H1 (cell line): Measurements from ENCODE around the gene SFTPA2. TPM values are rescaled to one million over a fixed set of nuclear protein-coding genes. Genes with fewer than 3 reads are reported as not detected.

Experiments
- CTCF ChIA-PET: fragments of 300-600 bp; sonication (Branson Sonifier 250); formaldehyde crosslinking; loops from one replicate; lab custom pipeline; 2021; ENCODE audit not compliant: partially characterized antibody; lab: Charles Lee
- POLR2A ChIA-PET: fragments of 300-600 bp; sonication (Branson Sonifier 250); formaldehyde crosslinking; loops from one replicate; lab custom pipeline; 2021; ENCODE audit warnings: inconsistent platforms; ENCODE audit not compliant: partially characterized antibody; lab: Charles Lee
- DNase-seq, 2 experiments: peaks; one replicate each; pipeline versions ENCODE4 v3.0.0 to v3.0.0-alpha.2; 2010 to 2022; ENCODE audit warnings: low spot score in 2 of 2, low read depth in 1 of 2, mixed read lengths in 1 of 2
- FAIRE-seq: peaks from 2 replicates; lab custom pipeline; 2011; peaks lifted over from hg19 to GRCh38; lab: Jason Lieb, UNC
- H2AFZ ChIP-seq: 2 replicates; pipeline ENCODE4 v1.8.1; 2012; ENCODE audit warnings: low read length, inconsistent platforms
- H2AK5ac ChIP-seq: 2 replicates; pipeline ENCODE4 v1.6.1; 2013; ENCODE audit warnings: low read depth, low read length
- H2BK120ac ChIP-seq: replicated peaks from 2 replicates; pipeline ENCODE3; 2013; ENCODE audit warnings: low read depth, low read length, inconsistent platforms
- H2BK12ac ChIP-seq: 2 replicates; pipeline ENCODE4 v1.6.1; 2013; ENCODE audit warnings: low read depth, low read length
- H2BK15ac ChIP-seq: 2 replicates; pipeline ENCODE4 v1.6.1; 2013; ENCODE audit warnings: low read length
- H2BK20ac ChIP-seq: 2 replicates; pipeline ENCODE4 v1.6.1; 2013; ENCODE audit warnings: low read length
- H2BK5ac ChIP-seq: 2 replicates; pipeline ENCODE4 v1.6.1; 2013; ENCODE audit warnings: low read depth, low read length
- H3K14ac ChIP-seq: 2 replicates; pipeline ENCODE4 v1.6.1; 2013; ENCODE audit warnings: inconsistent platforms; ENCODE audit not compliant: insufficient read length
- H3K18ac ChIP-seq: 2 replicates; pipeline ENCODE4 v1.6.1; 2013; ENCODE audit warnings: low read length; ENCODE audit errors: extremely low read depth
- H3K23ac ChIP-seq: 2 replicates; pipeline ENCODE4 v1.6.1; 2013; ENCODE audit warnings: inconsistent platforms; ENCODE audit not compliant: insufficient read length
- H3K23me2 ChIP-seq: 2 replicates; pipeline ENCODE4 v1.6.1; 2013; ENCODE audit warnings: low read depth, low read length
- H3K27ac ChIP-seq: 2 replicates; pipeline ENCODE4 v1.6.1; 2011; ENCODE audit warnings: low read depth, low read length, inconsistent platforms
- H3K27me3 ChIP-seq, 4 experiments: replicated peaks in 1 of 4; 1 replicate in 1 of 4; 2 replicates in 3 of 4; pipeline versions ENCODE4 v1.6.1 to v1.8.1; 2011 to 2013; ENCODE audit warnings: low read length in 3 of 4, mild to moderate bottlenecking in 3 of 4, inconsistent platforms in 2 of 4, mixed read lengths in 2 of 4, moderate library complexity in 1 of 4; ENCODE audit not compliant: control insufficient read depth in 3 of 4, insufficient read depth in 3 of 4; ENCODE audit errors: extremely low read depth in 1 of 4
- H3K36me3 ChIP-seq, 4 experiments: 2 replicates each; pipeline versions ENCODE4 v1.6.1 to v1.8.1; 2011 to 2013; ENCODE audit warnings: mild to moderate bottlenecking in 4 of 4, low read length in 3 of 4, moderate library complexity in 2 of 4, control low read depth in 1 of 4, inconsistent platforms in 1 of 4; ENCODE audit not compliant: insufficient read depth in 4 of 4, control insufficient read depth in 2 of 4
- H3K4ac ChIP-seq: replicated peaks from 2 replicates; pipeline ENCODE3; 2013; ENCODE audit warnings: low read length, low read depth, mixed read lengths, inconsistent platforms; ENCODE audit not compliant: insufficient read length
- H3K4me1 ChIP-seq, 4 experiments: replicated peaks in 1 of 4; 1 replicate in 1 of 4; 2 replicates in 3 of 4; pipeline versions ENCODE4 v1.6.1 to v1.8.1; 2011 to 2013; ENCODE audit warnings: low read length in 3 of 4, inconsistent platforms in 2 of 4, mixed read lengths in 1 of 4; ENCODE audit not compliant: insufficient read depth in 4 of 4, control insufficient read depth in 3 of 4
- H3K4me2 ChIP-seq, 2 experiments: 2 replicates each; pipeline versions ENCODE4 v1.6.1 to v1.8.1; 2011 to 2013; ENCODE audit warnings: low read depth in 2 of 2, low read length in 2 of 2, control low read depth in 1 of 2, inconsistent platforms in 1 of 2, mild to moderate bottlenecking in 1 of 2; ENCODE audit not compliant: insufficient read depth in 1 of 2
- H3K4me3 ChIP-seq, 4 experiments: fragments of 200-600, 300-600 bp in 1 of 4; sonication (generic), shearing (Covaris generic), sonication (Bioruptor Twin) in 1 of 4; 2 replicates each; pipeline versions ENCODE4 v1.5.1 to v1.8.1; 2011 to 2016; ENCODE audit warnings: low read length in 4 of 4, low read depth in 3 of 4, control low read depth in 2 of 4, inconsistent platforms in 2 of 4, mild to moderate bottlenecking in 2 of 4, mixed read lengths in 1 of 4, moderate library complexity in 1 of 4; ENCODE audit not compliant: insufficient read depth in 2 of 4; ENCODE audit errors: extremely low read depth in 1 of 4
- H3K56ac ChIP-seq: replicated peaks from 2 replicates; pipeline ENCODE3; 2013; ENCODE audit warnings: low read depth, mild to moderate bottlenecking, mixed read lengths, low read length, inconsistent platforms; ENCODE audit not compliant: insufficient read length
- H3K79me1 ChIP-seq: 2 replicates; pipeline ENCODE4 v1.6.1; 2013; ENCODE audit warnings: low read depth, low read length, control low read depth
- H3K79me2 ChIP-seq, 2 experiments: 2 replicates each; pipeline versions ENCODE4 v1.6.1 to v1.8.1; 2012 to 2013; ENCODE audit warnings: low read length in 2 of 2, mild to moderate bottlenecking in 2 of 2, inconsistent platforms in 1 of 2; ENCODE audit not compliant: insufficient read depth in 2 of 2, control insufficient read depth in 1 of 2
- H3K9ac ChIP-seq, 4 experiments: replicated peaks in 1 of 4; 1 replicate in 1 of 4; 2 replicates in 3 of 4; pipeline versions ENCODE4 v1.6.1 to v1.8.1; 2011 to 2013; ENCODE audit warnings: low read depth in 3 of 4, low read length in 3 of 4, control low read depth in 2 of 4, mild to moderate bottlenecking in 2 of 4, moderate library complexity in 2 of 4, inconsistent platforms in 1 of 4; ENCODE audit errors: extremely low read depth in 1 of 4
- H3K9me3 ChIP-seq, 2 experiments: 2 replicates each; pipeline versions ENCODE4 v1.6.1 to v1.8.1; 2012 to 2013; ENCODE audit warnings: mild to moderate bottlenecking in 2 of 2, moderate library complexity in 2 of 2, control low read depth in 1 of 2, inconsistent platforms in 1 of 2, low read depth in 1 of 2, low read length in 1 of 2, mixed read lengths in 1 of 2; ENCODE audit not compliant: insufficient read depth in 2 of 2
- H4K20me1 ChIP-seq, 2 experiments: replicated peaks in 1 of 2; 2 replicates each; pipeline versions ENCODE3 to v1.8.1; 2011 to 2013; ENCODE audit warnings: inconsistent platforms in 2 of 2, low read length in 2 of 2, mild to moderate bottlenecking in 1 of 2; ENCODE audit not compliant: insufficient read depth in 2 of 2, control insufficient read depth in 1 of 2
- H4K5ac ChIP-seq: 2 replicates; pipeline ENCODE4 v1.6.1; 2013; ENCODE audit warnings: low read length, low read depth, mixed read lengths, inconsistent platforms; ENCODE audit not compliant: insufficient read length
- H4K8ac ChIP-seq: 2 replicates; pipeline ENCODE4 v1.8.0; 2013; ENCODE audit warnings: mild to moderate bottlenecking, moderate library complexity, low read length, inconsistent platforms; ENCODE audit not compliant: insufficient read depth; ENCODE audit errors: extremely low read depth
- H4K91ac ChIP-seq: replicated peaks from 2 replicates; pipeline ENCODE3; 2013; ENCODE audit warnings: low read length, mixed read lengths, inconsistent platforms; ENCODE audit not compliant: insufficient read length
- BACH1 ChIP-seq: IDR thresholded peaks from 2 replicates; pipeline ENCODE4 v1.6.1; 2012; ENCODE audit warnings: low read length, improper control_type of control experiment
- JUND ChIP-seq: IDR thresholded peaks from 2 replicates; pipeline ENCODE4 v1.6.1; 2011; ENCODE audit warnings: mild to moderate bottlenecking, improper control_type of control experiment, low read length
- MAX ChIP-seq: IDR thresholded peaks from 2 replicates; pipeline ENCODE4 v1.6.1; 2012; ENCODE audit warnings: inconsistent platforms
- NANOG ChIP-seq: IDR thresholded peaks from 2 replicates; pipeline ENCODE4 v1.6.1; 2011; ENCODE audit warnings: low read length, low read depth, mild to moderate bottlenecking, inconsistent platforms; ENCODE audit not compliant: insufficient read depth, poor library complexity, severe bottlenecking
- PHF8 ChIP-seq: fragments of 200-600 bp; sonication (generic); conservative IDR thresholded peaks from 2 replicates; pipeline ENCODE4 v1.7.1; 2012; ENCODE audit warnings: low read depth, mild to moderate bottlenecking, inconsistent platforms, low read length, moderate library complexity
- POLR2AphosphoS5 ChIP-seq: IDR thresholded peaks from 2 replicates; pipeline ENCODE4 v1.6.1; 2011; ENCODE audit warnings: low read depth, low read length
- POU5F1 ChIP-seq: IDR thresholded peaks from 2 replicates; pipeline ENCODE4 v1.6.1; 2011; ENCODE audit warnings: low read depth, mild to moderate bottlenecking, low read length, moderate library complexity
- RNF2 ChIP-seq: fragments of 200-900, 300-1000 bp; sonication (generic); IDR thresholded peaks from 2 replicates; pipeline ENCODE4 v1.7.1; 2016; ENCODE audit warnings: borderline replicate concordance, low read depth, mild to moderate bottlenecking, antibody characterized with exemption, low read length; ENCODE audit not compliant: poor library complexity, severe bottlenecking; ENCODE audit errors: missing control alignments
- RXRA ChIP-seq: IDR thresholded peaks from 2 replicates; pipeline ENCODE4 v1.6.1; 2011; ENCODE audit warnings: low read depth, mild to moderate bottlenecking, low read length, moderate library complexity; ENCODE audit not compliant: insufficient read depth
- SIX5 ChIP-seq: IDR thresholded peaks from 2 replicates; pipeline ENCODE4 v1.6.1; 2011; ENCODE audit warnings: mild to moderate bottlenecking, low read depth, low read length
- SP1 ChIP-seq: IDR thresholded peaks from 2 replicates; pipeline ENCODE4 v1.6.1; 2011; ENCODE audit warnings: low read depth, low read length
- SRF ChIP-seq: IDR thresholded peaks from 2 replicates; pipeline ENCODE4 v1.6.1; 2011; ENCODE audit warnings: mild to moderate bottlenecking, low read depth, low read length, moderate library complexity
- TAF1 ChIP-seq: IDR thresholded peaks from 2 replicates; pipeline ENCODE4 v1.6.1; 2011; ENCODE audit warnings: mild to moderate bottlenecking, low read depth, low read length
- WGBS, 2 experiments: shearing (Covaris generic) in 1 of 2; methylation state at CpG; one replicate each; pipeline versions ENCODE4 v1.1.6 to v1.1.7; 2013 to 2015; ENCODE audit warnings: low lambda C conversion rate in 2 of 2, mixed read lengths in 2 of 2, inconsistent platforms in 1 of 2, low coverage in 1 of 2, missing lambda C conversion rate in 1 of 2; ENCODE audit not compliant: insufficient replicate concordance in 2 of 2, insufficient coverage in 1 of 2, insufficient read length in 1 of 2; ENCODE audit errors: extremely low coverage in 1 of 2, missing lambda C conversion rate in 1 of 2; 5-methylcytosine and 5-hydroxymethylcytosine counted together
- polyA plus RNA-seq, 7 experiments: library from polyadenylated mRNA; depleted of rRNA in 3 of 7; stranded (reverse) in 5 of 7; unstranded in 2 of 7; fragments of >200 nt in 5 of 7; fragments of 200-250 nt in 2 of 7; gene quantifications; 1 replicate in 5 of 7; 2 replicates in 1 of 7; 4 replicates in 1 of 7; pipeline versions ENCODE4 v1.2.1 to v1.2.3, GENCODE V29; 2011 to 2013; ENCODE audit warnings: missing spikeins in 2 of 7, mixed read lengths in 2 of 7
- total RNA-seq: library from RNA; stranded (reverse); fragmentation: NEBNext Ultra II Directional; extraction: Animal tissue kit (Norgen Biotek cat#: 25700); gene quantifications from 2 replicates; pipeline ENCODE4 v1.2.1, GENCODE V29; 2021
- TF ChIP-seq, protein P1 (sequence below): IDR thresholded peaks from 2 replicates; pipeline ENCODE4 v1.6.1; 2011; ENCODE audit warnings: low read length, improper control_type of control experiment

SFTPA2 gene
- total and polyA plus RNA-seq, 2 of the 8 experiments (the other 6 are each of a cell fraction or from before 2014, with no cell fraction given): not detected

- Histone ChIP-seq H2BK15ac (no peak overlapping the region), H3K9ac (no peak overlapping the region), H3K4me1 (no peaks in the 10 kb centered on the region), H3K14ac (no peak overlapping the region), H2AFZ (0 out of 2 replicates have a peak overlapping the region, but pooled peaks have one; percentile 65), H3K23ac (no peak overlapping the region), H2AK5ac (no peak overlapping the region), H3K36me3 (no peaks in the 10 kb centered on the region), H3K79me1 (no peaks in the 10 kb centered on the region), H3K27ac (no peak overlapping the region), H2BK12ac (no peak overlapping the region), H3K4me2 (no peak overlapping the region), H3K4ac (no peak overlapping the region), H4K8ac (no peak overlapping the region), H3K4me3 (no peak overlapping the region), H2BK20ac (no peak overlapping the region), H3K79me2 (no peaks in the 10 kb centered on the region), H3K27me3 (no peaks in the 10 kb centered on the region), H3K23me2 (no peaks in the 10 kb centered on the region), H2BK5ac (no peak overlapping the region), H2BK120ac (no peak overlapping the region), H4K91ac (no peak overlapping the region), H4K20me1 (no peaks in the 10 kb centered on the region), H3K56ac (no peak overlapping the region), H3K9me3 (no peaks in the 10 kb centered on the region), H4K5ac (no peak overlapping the region), H3K18ac (no peak overlapping the region)
- no peak for DNase-seq
- FAIRE-seq: no peak
- 78% methylated on average over 2 of the region's 2 CpGs; no CpG with 5 or more reads in 1 of the 2 experiments for WGBS, 2 experiments
- ChIA-PET POLR2A (no interaction called here), CTCF (interaction anchor here (0.8 to 2.7 kb wide), 5 partner anchors 10 to 133 kb away, joined by 3 to 7 read pairs (median 3); no protein-coding TSS in a partner anchor)
- TF ChIP-seq NANOG (no peak), SP1 (no peak), JUND (no peak), TAF1 (no peak), SRF (no peak), PHF8 (no peak), BACH1 (no peak), MAX (no peak), RNF2 (no peak), POU5F1 (no peak), POLR2AphosphoS5 (no peak), RXRA (no peak), SIX5 (no peak)
- TF ChIP-seq, protein P1, sequence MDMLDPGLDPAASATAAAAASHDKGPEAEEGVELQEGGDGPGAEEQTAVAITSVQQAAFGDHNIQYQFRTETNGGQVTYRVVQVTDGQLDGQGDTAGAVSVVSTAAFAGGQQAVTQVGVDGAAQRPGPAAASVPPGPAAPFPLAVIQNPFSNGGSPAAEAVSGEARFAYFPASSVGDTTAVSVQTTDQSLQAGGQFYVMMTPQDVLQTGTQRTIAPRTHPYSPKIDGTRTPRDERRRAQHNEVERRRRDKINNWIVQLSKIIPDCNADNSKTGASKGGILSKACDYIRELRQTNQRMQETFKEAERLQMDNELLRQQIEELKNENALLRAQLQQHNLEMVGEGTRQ: no peak
Observed at GRCh38 chr10:79552143-79552542, 8.1 kb downstream of the SFTPA2 start.
